ENCODE results near the gene CCNL1.
"Not testable (repeated sequence)": the region's sequence is repeated elsewhere in the genome, so short reads cannot be mapped to it uniquely, and the experiment has no call there.

CCNL1 gene

GRCh38 chr3:157122116-157122515 lies 37.8 kb downstream of the CCNL1 start:
- no peak for DNase-seq

DNA sequence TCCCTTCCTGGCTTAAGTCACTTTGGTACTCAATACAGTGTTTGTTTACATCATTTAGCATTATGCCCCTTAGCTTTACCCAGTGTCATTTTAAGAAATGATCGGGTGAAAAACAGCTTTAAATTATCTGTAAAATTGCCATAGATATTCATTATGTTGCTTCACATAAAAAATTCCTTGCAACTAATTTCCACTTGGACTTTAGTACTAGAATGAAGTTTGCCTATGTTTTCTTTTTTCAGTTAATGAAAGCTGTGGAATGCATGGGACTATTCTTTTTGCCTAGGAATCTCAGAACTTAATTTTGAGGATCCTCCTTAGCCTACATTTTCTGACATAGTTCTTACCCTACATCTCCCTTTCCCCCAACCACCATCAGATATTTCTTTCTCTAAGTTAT lies 38.4 kb downstream of the CCNL1 start:
- no peak for DNase-seq

DNA sequence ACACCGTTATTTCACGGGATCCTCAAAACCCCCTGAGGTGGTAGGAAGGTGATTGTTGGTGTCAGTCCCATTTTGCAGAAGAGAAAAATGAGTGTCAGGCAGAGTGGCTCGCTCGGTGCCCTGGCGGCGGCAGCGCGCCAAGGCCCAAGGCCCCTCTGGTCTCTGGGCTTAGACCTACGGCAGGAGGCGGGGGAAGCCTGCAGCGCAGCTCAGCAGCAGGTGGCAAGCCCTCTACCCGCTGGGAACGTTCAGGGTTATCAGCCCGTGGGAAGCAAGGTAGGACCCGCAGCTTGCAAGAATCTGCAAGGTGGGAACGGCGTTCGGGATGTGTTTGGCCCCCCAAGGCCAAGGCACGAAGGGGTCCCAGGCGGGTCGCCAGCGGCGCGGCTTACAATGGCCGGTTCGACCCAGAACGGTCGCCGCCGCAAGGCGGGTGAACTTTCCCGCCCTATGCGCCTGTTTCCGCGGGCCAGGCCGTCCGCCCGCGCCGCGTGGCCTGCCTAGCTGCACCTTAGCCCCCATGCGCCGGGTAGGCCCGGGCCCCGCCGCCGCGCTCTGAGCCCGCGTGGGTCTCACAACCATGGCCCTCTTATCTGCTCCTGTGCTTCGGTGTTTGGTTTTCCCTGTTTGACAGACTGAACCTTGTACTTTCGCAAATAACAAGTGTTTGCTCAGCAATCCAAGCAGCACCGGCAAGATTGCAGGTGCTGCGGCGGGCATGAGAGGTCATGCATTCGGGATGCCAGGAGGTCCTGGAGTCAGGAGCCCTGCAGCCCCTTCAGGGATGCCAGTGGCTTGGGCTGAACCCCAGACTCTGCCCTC lies 39.7 kb downstream of the CCNL1 start:
- DNase-seq, result no peak

GRCh38 chr3:157119369-157119951 lies 40.5 kb downstream of the CCNL1 start:
- no peak for DNase-seq

DNA sequence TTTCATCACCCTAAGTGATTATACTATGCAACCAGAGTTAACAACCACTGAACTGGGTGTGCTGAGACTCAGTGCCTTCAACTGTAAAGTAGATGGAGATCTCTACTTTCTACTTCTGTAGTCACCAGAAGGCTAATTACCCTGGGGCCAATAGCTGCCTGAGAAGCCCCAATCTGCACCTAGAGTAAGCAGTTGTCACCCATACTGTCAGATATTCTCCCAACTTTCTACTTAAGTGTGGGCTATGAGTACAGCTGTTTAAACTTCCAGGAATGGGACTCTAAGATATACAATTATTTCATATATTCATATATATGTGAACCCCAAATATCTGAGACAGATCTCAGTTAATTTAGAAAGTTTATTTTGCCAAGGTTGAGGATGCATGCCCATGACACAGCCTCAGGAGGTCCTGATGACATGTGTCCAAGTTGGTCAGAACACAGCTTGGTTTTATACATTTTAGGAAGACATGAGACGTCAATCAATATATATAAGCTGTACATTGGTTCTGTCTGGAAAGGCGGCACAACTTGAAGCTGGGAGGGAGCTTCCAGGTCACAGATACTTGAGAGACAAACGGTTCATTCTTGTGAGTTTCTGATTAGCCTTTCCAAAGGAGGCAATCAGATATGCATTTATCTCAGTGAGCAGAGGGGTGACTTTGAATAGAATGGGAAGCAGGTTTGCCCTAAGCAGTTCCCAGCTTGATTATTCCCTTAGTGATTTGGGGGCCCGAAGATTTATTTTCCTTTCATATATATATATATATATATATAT lies 41.9 kb downstream of the CCNL1 start:
- no peak for DNase-seq

GRCh38 chr3:157117206-157117605 lies 42.7 kb downstream of the CCNL1 start:
- DNase-seq, result no peak

DNA sequence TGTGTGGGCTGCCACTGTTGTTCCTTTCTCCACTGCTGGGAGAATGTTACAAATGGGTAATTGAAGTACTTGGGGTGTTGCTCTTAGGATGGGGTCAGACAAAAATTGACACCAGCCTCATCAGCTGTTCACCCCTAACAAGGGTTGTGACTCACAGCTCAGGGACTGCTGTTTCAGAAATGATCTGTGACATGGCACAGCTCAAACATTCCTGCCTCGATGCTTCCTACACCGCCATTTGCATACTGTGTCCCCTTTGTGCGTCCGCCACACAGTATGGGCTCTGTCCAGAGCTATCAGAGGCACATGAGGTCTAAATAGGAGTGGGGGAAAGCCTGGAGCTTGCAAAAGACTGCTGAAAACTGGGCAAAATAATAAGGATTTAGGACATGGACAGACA lies 43.9 kb downstream of the CCNL1 start:
- DNase-seq, result no peak

GRCh38 chr3:157115069-157116006 lies 44.6 kb downstream of the CCNL1 start:
- DNase-seq, result no peak

GRCh38 chr3:157113832-157114505 lies 46.0 kb downstream of the CCNL1 start:
- DNase-seq, result no peak

GRCh38 chr3:157112536-157112935 lies 47.4 kb downstream of the CCNL1 start:
- DNase-seq, result no peak

GRCh38 chr3:157111518-157111917 lies 48.4 kb downstream of the CCNL1 start:
- no peak for DNase-seq

DNA sequence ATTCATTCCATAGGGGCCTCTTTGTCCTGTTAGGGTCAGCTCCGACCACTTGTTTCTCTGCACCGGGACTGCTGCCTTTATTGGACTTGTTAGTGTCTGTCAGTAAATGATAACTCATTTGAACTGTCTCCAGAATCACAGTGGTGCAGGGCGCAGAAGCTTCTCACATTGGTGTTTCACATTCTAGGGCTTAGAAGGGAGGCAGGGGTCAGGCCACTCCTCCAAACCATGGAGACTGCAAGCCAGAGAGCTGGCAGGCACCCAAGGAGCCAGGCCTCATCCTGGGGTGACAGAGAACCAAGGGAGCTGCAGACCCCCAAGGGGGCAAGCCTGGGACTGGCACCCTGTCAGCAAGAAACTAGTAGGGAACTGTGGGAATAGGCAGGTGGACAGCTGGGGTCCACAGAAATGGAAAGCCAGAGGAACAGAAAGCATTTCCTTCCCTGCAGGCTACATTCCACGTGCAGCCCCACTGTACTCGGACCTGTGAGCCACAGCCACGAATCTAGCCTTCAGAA lies 49.1 kb downstream of the CCNL1 start:
- DNase-seq, result no peak

DNA sequence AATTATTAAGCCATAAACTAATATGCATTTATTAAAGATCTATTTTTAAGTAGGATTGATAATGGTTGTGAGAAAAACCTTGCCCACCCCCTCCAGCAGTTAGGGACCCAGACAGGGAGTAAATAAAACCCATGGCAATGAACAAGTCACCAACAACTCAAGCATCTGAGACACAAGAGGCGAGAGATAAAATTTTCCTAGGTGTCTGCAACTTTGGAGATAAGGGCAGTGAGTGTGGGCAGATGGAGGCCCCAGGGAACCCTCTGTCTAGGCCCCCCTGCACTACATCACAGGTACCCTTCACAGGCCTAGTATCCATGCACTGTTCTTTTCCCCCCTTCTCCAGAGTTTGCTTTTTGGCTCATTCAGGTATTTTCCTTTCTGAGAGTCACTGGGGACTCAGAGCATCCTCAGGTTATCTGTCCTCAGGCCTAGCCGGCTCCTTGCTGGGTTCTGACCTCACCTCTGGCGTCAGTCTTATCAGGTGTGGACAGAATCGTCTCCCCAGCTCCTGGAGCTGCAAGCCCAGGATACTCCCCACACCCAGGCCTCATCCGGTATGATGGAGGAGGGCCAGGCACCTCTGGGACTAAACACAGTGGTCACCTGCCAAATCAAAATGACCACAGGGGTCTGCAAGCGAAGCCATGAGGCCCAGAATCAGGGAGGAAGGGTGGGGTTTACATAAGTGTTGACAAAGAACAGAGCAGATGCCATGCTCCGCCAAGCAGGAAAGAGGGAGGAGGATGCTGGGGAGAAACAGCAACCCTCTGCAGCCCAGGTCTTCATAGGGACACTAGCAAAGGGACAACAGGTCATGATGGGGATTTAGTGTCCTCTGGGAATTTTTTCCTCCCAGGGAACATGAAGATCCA lies 50.4 kb downstream of the CCNL1 start:
- no peak for DNase-seq

- DNase-seq, result no peak
These were observed 52.3 kb downstream of the CCNL1 start for GRCh38 chr3:157107644-157108133.

DNA sequence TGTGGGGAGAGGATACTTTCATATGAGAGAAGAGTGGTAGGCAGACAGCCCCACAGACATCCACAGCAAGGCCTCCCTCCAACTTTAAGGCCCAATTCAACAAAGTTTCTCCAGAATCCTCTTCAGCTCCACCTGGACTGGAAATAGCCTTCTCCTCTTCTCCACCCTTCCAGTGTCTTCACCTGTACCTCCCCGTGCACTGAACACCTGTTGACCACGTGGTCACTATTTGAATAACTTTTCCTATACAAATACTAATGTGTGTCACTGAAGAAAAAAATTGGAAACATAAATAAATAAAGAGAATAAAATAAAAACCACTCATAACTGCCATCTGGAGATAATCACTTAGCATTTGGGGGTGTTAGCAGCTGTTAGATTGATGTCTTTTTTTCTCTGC lies 52.9 kb downstream of the CCNL1 start:
- DNase-seq, result no peak

- DNase-seq, result no peak
These were observed 54.9 kb downstream of the CCNL1 start for GRCh38 chr3:157104928-157105652.

DNA sequence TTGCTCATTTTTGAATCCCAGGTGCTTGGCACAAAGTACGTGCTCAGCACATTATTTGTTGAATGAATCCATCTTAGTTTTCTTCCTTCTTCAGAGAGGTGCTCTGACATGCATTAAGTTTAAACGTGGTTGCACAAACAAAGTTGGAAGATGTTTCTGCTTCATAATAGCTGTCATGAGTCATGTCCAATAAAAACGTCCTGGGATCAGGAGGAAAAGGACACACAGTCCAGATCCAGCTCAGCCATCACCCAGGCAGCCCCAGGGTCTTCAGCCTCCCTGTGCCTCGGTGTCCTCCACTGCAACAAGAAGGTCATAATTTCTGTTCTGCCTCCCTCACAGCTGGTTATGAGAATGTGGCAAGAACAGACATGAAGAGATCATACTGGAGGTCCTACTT lies 55.4 kb downstream of the CCNL1 start:
- DNase-seq, result no peak

DNA sequence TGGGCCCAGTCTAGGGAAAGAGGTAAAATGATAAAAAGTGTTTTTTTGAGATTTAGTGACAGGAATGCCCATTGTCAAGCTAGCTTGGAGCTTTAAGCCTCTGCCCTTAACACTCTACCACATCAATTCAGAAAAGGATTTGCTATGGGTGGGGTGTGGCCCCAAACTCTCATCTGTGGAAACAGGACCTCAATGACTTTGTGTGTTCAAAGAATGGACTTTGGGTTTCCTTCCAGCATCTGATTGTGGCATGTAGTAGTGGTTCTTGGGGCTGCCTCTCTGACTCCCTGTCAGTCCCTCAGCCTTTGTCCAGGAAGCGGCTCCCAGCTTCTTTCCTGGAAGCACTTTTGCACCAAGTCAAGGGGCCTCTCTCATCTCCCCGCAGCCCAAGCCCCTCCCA lies 56.1 kb downstream of the CCNL1 start:
- DNase-seq, result no peak

GRCh38 chr3:157103280-157103679 lies 56.7 kb downstream of the CCNL1 start:
- DNase-seq, result no peak

DNA sequence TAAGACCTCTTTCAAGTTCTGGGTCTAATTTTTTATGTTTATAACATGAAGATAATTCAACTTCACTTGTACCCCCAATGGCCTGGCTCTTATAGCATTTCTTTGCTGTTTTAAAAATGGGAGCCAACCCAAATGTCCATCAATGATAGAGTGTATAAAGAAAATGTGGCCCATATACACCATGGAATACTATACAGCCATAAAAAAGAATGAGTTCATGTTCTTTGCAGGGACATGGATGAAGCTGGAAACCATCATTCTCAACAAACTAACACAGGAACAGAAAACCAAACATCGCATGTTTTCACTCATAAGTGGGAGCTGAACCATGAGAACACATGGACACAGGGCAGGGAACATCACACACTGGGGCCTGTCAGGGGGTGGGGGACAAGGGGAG lies 57.4 kb downstream of the CCNL1 start:
- not testable (repeated sequence) for DNase-seq

All from GOT3 (cell line).